ENCODE results near the gene SLC22A15.

GRCh38 chr1:116078699-116079223 lies 102.4 kb downstream of the SLC22A15 start:
- TF ChIP-seq HMGXB4 (CRISPR knock-in tag; IDR thresholded peaks at IDR 0.05; ENCODE audit: borderline replicate concordance) = no peak
- no peak for TF ChIP-seq MAX (IDR thresholded peaks at IDR 0.05)
- no peak for TF ChIP-seq REST (IDR thresholded peaks at IDR 0.05)
- TF ChIP-seq, protein P1, sequence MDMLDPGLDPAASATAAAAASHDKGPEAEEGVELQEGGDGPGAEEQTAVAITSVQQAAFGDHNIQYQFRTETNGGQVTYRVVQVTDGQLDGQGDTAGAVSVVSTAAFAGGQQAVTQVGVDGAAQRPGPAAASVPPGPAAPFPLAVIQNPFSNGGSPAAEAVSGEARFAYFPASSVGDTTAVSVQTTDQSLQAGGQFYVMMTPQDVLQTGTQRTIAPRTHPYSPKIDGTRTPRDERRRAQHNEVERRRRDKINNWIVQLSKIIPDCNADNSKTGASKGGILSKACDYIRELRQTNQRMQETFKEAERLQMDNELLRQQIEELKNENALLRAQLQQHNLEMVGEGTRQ (IDR thresholded peaks at IDR 0.05) = no peak
- TF ChIP-seq POLR2A (IDR thresholded peaks at IDR 0.05; ENCODE audit: low read length) = no peak
- TF ChIP-seq CEBPB (IDR thresholded peaks at IDR 0.05) = no peak
- no peak for TF ChIP-seq RFX5 (IDR thresholded peaks at IDR 0.05)
- no peak for TF ChIP-seq EP300 (IDR thresholded peaks at IDR 0.05)
- TF ChIP-seq CTCF (IDR thresholded peaks at IDR 0.05) = no peak
- no peak for TF ChIP-seq HOXA7 (CRISPR knock-in tag; IDR thresholded peaks at IDR 0.05)
- TF ChIP-seq ZSCAN20 (CRISPR knock-in tag; IDR thresholded peaks at IDR 0.05) = no peak
- TF ChIP-seq NFE2L2 (conservative IDR thresholded peaks at IDR 0.05; ENCODE audit: low read length) = no peak
- no peak for TF ChIP-seq FOXS1 (CRISPR knock-in tag; IDR thresholded peaks at IDR 0.05)

All from A549 (cell line).